Transverse colon (tissue), 4 donors: ENCODE data around the gene FSIP2. TPM values are rescaled to one million over a fixed set of nuclear protein-coding genes. Genes with fewer than 3 reads are reported as not detected.

Experiments used
- DNase-seq: peaks from one replicate; pipeline ENCODE4 v3.0.0-alpha.2; 2019
- H3K27ac ChIP-seq, 4 donors: fragments of 200-600 bp; sonication (generic); 2 replicates each; pipeline ENCODE4 v1.5.1; 2016 to 2018; ENCODE audit warnings: inconsistent platforms in 4 of 4
- H3K27me3 ChIP-seq: fragments of 200-600 bp; sonication (generic); 2 replicates; pipeline ENCODE4 v1.5.1; 2017; ENCODE audit warnings: inconsistent platforms
- H3K36me3 ChIP-seq, 4 donors: fragments of 200-600 bp; sonication (generic); 2 replicates each; pipeline ENCODE4 v1.5.1; 2017 to 2019; ENCODE audit warnings: inconsistent platforms in 4 of 4
- H3K4me1 ChIP-seq, 4 donors: fragments of 200-600 bp; sonication (generic); 2 replicates each; pipeline ENCODE4 v1.5.1; 2017 to 2020; ENCODE audit warnings: inconsistent platforms in 4 of 4
- H3K4me3 ChIP-seq, 4 donors: fragments of 200-600 bp; sonication (generic); 1 replicate in 1 of 4; 2 replicates in 3 of 4; pipeline versions ENCODE4 v1.5.1 to v1.6.1; 2017 to 2019; ENCODE audit warnings: inconsistent platforms in 4 of 4
- H3K9me3 ChIP-seq, 2 donors: fragments of 200-600 bp; sonication (generic); 2 replicates each; pipeline ENCODE4 v1.5.1; 2017 to 2019; ENCODE audit warnings: inconsistent platforms in 2 of 2
- EP300 ChIP-seq: sonication (generic); formaldehyde crosslinking; IDR thresholded peaks from one replicate; pipeline ENCODE4 v1.6.1; 2017; ENCODE audit warnings: antibody characterized with exemption, low read depth
- POLR2A ChIP-seq: fragments of 450-650 bp; IDR thresholded peaks from one replicate; pipeline ENCODE4 v1.6.1; 2016; ENCODE audit warnings: antibody characterized with exemption, mild to moderate bottlenecking, moderate library complexity
- POLR2AphosphoS5 ChIP-seq, 3 donors: sonication (generic); formaldehyde crosslinking; IDR thresholded peaks; one replicate each; pipeline ENCODE4 v1.6.1; 2016; ENCODE audit warnings: antibody characterized with exemption in 3 of 3
- WGBS, 2 donors: methylation state at CpG; one replicate each; pipeline ENCODE4 v1.1.5; 2018; ENCODE audit warnings: low coverage in 1 of 2; 5-methylcytosine and 5-hydroxymethylcytosine counted together
- in situ Hi-C, 4 donors: fragments of 200-750 bp; cut with MboI; loops; one replicate each; pipeline versions ENCODE4 v1.15.0 to v1.15.1; 2017; ENCODE audit warnings: low sequenced_read_pairs in 3 of 4, low pct_ligation_motif_present in 1 of 4, low pct_unique_long_range_greater_than_20kb in 1 of 4
- intact Hi-C: fragments of 100-400 bp; cut with DNase I; formaldehyde crosslinking; loops from one replicate; pipeline ENCODE4 v1.15.1; 2023; ENCODE audit warnings: low total_unique reads
- total RNA-seq, 4 donors: library from RNA; depleted of rRNA; stranded (reverse); fragments of >200 nt; gene quantifications; one replicate each; pipeline ENCODE4 v1.1.0, GENCODE V29; 2016
- TF ChIP-seq, protein P1 (sequence below), 5 experiments: fragments of 200-600 bp in 3 of 5; fragments of 450-650 bp in 2 of 5; sonication (generic) in 3 of 5; IDR thresholded peaks; 1 replicate in 2 of 5; 2 replicates in 3 of 5; pipeline ENCODE4 v1.5.1; 2016 to 2017; ENCODE audit warnings: antibody characterized with exemption in 5 of 5, inconsistent platforms in 3 of 5, mild to moderate bottlenecking in 2 of 5, moderate library complexity in 1 of 5

FSIP2 gene
- total RNA-seq, 4 donors from 2014 or later = 9.2 to 56.4 (median 38.2) TPM

DNA sequence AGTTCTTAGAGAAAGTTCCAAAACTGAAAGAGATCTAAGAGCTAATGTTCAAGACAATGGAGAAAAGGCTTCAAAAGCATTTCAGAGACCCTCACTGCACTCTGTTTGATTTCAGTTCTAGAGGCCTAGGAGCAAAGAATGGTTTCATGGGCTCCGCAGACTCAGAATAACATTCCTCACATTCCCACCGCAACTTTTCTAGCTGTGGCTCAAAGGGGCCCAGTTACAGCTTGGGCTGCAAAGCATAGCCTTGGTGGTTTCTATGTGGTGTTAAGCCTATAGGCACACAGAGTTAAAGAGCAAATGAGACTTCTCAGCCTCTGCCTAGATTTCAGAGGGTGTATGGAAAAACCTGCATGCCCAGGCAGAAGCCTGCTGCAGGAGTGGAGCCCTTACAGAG, 73.0 kb downstream of the FSIP2 start:
- intact Hi-C loops (no loop called here), in situ Hi-C loops (no loop called here)
- Histone ChIP-seq H3K4me1 (no peaks in the 10 kb centered on the region), H3K36me3 (no peaks in the 10 kb centered on the region), H3K4me3 (no peak overlapping the region), H3K27me3 (no peaks in the 10 kb centered on the region), H3K9me3 (peaks cover 0 to 4% of the 10 kb centered on the region in 2 donors), H3K27ac (no peak overlapping the region)
- TF ChIP-seq EP300 = no peak
- no peak for TF ChIP-seq POLR2AphosphoS5 (IDR thresholded peaks at IDR 0.05)
- TF ChIP-seq POLR2A = no peak
- TF ChIP-seq, protein P1, sequence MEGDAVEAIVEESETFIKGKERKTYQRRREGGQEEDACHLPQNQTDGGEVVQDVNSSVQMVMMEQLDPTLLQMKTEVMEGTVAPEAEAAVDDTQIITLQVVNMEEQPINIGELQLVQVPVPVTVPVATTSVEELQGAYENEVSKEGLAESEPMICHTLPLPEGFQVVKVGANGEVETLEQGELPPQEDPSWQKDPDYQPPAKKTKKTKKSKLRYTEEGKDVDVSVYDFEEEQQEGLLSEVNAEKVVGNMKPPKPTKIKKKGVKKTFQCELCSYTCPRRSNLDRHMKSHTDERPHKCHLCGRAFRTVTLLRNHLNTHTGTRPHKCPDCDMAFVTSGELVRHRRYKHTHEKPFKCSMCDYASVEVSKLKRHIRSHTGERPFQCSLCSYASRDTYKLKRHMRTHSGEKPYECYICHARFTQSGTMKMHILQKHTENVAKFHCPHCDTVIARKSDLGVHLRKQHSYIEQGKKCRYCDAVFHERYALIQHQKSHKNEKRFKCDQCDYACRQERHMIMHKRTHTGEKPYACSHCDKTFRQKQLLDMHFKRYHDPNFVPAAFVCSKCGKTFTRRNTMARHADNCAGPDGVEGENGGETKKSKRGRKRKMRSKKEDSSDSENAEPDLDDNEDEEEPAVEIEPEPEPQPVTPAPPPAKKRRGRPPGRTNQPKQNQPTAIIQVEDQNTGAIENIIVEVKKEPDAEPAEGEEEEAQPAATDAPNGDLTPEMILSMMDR (IDR thresholded peaks at IDR 0.05) = no peak
- WGBS, 2 donors = 93 to 100% methylated on average over 1 to 2 of the region's 2 CpGs
- DNase-seq = no peak

DNA sequence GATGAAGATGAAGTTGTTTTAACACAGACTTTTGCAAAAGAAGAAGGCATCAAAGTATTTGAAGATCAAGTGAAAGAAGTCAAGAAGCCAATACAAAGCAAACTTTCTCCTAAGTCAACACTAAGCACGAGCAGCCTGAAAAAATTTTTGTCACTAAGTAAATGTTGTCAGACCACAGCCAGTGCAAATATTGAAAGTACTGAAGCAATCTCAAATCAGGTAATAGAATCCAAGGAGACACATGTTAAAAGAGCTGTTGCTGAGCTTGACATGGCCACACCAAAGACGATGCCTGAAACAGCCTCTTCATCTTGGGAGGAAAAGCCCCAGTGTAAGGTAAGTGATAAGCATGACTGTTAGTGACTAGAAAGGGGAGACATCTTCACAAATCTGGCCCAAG, 75.1 kb downstream of the FSIP2 start:
- intact Hi-C loops = no loop called here

DNA sequence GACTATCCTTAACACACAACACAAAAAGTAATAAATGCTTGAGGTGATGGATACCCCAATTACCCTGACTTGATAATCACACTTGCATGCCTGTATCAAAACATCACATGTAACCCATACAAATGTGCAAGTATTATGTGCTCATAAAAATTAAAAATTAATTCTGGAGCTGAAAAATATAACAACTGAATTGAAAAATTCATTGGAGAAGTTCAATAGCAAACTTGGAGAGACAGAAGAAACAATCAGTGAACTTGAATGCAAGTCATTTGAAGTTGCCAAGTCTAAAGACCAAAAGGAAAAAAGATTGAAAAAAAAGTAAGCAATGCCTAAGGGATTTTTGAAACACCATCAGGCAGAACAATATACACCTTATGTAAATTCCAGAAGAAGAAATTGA, 79.4 kb downstream of the FSIP2 start:
- in situ Hi-C loops = no loop called here
- H3K4me3 ChIP-seq = no peak overlapping the region
- no peaks in the 10 kb centered on the region for H3K27me3 ChIP-seq
- peaks cover 5 to 13% of the 10 kb centered on the region in 2 donors for H3K9me3 ChIP-seq
- no peaks in the 10 kb centered on the region for H3K36me3 ChIP-seq
- no peaks in the 10 kb centered on the region for H3K4me1 ChIP-seq
- no peak for DNase-seq
- intact Hi-C loops = no loop called here
- TF ChIP-seq POLR2A = no peak
- no peak for TF ChIP-seq EP300
- TF ChIP-seq, protein P1 (IDR thresholded peaks at IDR 0.05) = no peak
- no peak for TF ChIP-seq POLR2AphosphoS5 (IDR thresholded peaks at IDR 0.05)
- H3K27ac ChIP-seq = no peak overlapping the region

More for the DNA sequence above, 75.1 kb downstream of the FSIP2 start:
- no peaks in the 10 kb centered on the region for H3K36me3 ChIP-seq
- TF ChIP-seq, protein P1 (IDR thresholded peaks at IDR 0.05) = no peak
- no peak for TF ChIP-seq POLR2A
- no peak for TF ChIP-seq EP300
- no peak for TF ChIP-seq POLR2AphosphoS5 (IDR thresholded peaks at IDR 0.05)
- WGBS, 2 donors = 40 to 44% methylated on average over 2 of the region's 2 CpGs
- no peaks in the 10 kb centered on the region for H3K27me3 ChIP-seq
- in situ Hi-C loops = no loop called here
- no peak overlapping the region for H3K4me3 ChIP-seq
- H3K9me3 ChIP-seq = peaks cover 0 to 11% of the 10 kb centered on the region in 2 donors
- H3K4me1 ChIP-seq = no peaks in the 10 kb centered on the region
- DNase-seq = no peak
- H3K27ac ChIP-seq = no peak overlapping the region

GRCh38 chr2:185821467-185821866, 82.9 kb downstream of the FSIP2 start:
- in situ Hi-C loops = no loop called here
- TF ChIP-seq EP300 (no peak), POLR2A (no peak), POLR2AphosphoS5 (IDR thresholded peaks at IDR 0.05) (no peak)
- TF ChIP-seq, protein P1 (IDR thresholded peaks at IDR 0.05) = no peak
- no peaks in the 10 kb centered on the region for H3K27me3 ChIP-seq
- intact Hi-C loops = no loop called here
- H3K4me1 ChIP-seq = no peaks in the 10 kb centered on the region
- no peaks in the 10 kb centered on the region for H3K36me3 ChIP-seq
- peaks cover 5 to 13% of the 10 kb centered on the region in 2 donors for H3K9me3 ChIP-seq
- no peak overlapping the region for H3K27ac ChIP-seq
- WGBS, 2 donors = 85 to 93% methylated on average over 3 of the region's 3 CpGs
- no peak for DNase-seq
- H3K4me3 ChIP-seq = no peak overlapping the region
